Activated CD8-positive, alpha-beta memory T cell treated with anti-CD3 and anti-CD28 coated beads, Interleukin-2, amount 50 U/mL, for 4 hours (primary cell): ENCODE data around the gene CPNE8.

Source experiments
- DNase-seq: peaks from one replicate; pipeline ENCODE4 v3.0.0-alpha.2; 2020

CPNE8 gene

DNA sequence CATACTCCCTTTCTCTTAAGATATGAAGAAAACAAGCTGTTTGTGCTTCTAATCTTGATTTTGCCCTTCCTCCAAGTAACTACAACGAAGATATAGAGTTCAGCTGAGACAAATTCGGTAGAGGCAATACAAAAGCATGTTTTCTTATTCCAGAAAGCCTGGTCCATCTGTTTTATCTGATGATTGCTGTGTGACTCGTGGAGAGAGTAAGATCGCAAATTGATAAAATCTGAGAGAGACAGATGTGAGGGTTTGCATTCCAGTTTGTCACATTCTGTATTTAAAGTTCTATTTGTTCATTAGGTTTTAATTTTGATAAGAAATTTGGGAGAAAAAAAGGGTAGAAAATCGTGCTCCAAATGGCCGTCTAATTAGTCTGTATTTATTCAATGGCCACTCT is 192.1 kb downstream of the CPNE8 start:
- no peak for DNase-seq

DNA sequence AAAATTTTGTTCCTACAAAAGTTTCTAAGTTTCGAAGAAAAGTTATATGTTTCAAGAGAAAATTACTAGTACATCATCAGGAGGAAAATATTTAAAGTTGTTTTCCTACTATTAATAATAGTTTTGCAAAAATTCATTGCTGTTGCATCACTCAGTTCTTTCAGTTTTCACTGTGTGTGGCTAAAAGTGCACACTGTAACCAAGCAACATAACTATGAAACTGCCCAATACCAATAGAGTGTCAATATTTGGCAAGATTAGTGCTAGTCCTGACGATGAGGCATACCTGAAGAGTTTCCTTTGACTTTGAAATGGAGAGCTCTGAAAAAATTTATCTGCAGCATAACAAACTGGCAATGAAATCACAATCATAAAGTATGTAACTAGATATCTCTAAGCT is 194.3 kb downstream of the CPNE8 start:
- DNase-seq, result no peak

DNA sequence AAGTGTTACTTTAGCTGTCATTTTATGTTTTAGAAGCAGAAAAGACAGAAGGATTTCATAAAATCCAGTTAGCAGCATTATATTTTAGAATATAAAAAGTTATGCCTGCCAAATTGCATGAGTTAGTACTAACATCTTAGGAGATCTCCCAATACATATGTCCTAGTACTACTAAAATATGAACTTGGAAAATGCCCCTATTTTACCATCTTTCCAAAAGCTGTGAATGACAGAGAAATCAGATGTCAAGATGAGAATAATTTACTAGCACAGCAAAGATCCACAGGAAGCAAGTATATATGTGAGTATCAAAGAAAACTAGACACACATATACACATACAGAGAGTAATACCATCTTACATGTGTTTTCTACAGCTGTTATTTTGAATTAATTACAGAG is 196.9 kb downstream of the CPNE8 start:
- DNase-seq, result no peak

DNA sequence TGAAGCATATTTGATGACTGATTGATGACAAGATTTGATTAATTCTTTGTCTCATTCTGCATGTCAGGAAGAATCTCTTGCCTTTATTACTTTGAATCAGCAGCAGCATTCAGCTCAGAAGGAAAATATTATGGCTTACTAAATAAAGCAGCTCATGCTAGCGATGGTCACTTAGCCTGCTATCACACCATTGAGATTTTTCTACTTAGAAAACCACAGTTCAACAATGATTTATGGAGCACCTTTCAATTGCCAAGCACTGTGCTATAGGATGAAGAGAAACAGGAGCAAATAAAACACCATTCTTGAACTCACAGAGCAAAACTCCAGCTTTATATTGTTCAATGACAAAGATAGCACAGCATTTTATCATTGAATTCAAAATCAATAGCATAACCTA is 197.7 kb downstream of the CPNE8 start:
- DNase-seq, result no peak

DNA sequence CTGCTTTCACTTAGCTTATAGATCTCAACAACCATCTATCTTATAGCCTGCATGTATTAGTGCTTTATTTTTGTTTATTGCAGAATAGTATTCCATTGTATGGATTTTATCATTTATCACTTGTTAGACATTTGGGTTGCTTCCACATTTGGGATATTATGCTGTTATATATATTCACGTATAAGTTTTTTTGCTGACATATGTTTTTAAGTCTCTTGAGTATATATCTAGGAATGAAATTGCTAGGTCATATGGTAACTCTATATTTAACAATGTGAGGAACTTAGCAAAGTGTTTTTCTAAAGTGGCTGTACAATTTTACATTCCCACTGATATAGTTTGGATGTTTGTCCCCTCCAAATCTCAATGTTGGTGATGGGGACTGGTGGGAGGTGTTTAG is 208.1 kb downstream of the CPNE8 start:
- no peak for DNase-seq

DNA sequence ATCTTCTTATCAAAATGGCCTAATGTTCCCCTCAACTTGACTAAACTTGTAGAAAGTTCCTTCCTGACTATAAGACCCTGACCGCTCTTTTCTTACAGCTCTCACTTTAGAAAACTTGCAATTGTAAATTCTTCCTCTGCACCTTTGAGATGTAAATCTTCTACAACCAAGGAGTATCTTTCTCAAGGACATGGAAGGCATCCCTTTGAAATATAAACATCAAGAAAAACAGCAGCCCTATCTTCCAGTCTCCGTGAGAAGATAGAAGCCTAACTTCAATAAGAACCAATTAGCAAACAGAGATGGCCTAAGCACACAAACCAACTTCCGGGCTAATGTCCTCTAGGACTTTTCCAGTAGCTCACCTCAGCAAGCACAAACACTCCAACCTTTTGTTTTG is 210.3 kb downstream of the CPNE8 start:
- DNase-seq, result no peak

DNA sequence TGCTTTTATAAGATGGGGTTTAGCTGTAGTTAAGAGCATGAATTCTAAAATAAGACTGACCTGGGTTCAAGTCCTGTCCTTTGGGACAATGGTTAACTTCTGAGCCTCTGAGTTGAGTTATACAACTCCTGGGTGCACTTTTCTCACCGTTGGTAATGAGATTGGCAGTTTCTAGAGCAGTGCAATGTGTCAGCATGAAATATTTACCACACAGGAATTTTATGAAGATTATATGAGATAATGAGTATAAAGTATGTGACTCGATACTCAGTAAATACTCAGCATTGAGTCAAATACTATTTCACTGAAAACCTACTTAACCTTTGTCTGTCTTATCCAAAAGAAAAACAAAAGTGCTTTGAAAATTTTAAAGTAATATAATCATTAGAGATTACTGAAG is 214.2 kb downstream of the CPNE8 start:
- DNase-seq, result no peak

DNA sequence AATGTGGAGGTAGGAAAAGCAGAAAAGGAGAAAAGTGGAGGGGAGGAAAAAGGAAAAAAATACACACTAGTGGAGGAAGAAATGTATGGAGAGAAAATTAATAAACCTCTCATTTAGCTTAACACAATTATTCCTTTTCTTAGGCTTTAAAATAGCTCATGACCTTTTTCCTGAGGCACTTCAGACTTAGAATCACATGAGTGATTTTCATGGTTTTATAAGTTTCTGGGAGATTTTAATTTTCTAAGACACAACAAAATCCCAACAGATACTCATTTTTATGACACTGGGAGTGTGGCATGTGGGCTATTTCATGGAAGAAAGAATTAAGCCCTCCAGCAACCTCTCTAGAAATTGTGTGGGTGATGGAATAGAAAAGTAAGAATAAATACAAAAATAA is 214.7 kb downstream of the CPNE8 start:
- no peak for DNase-seq

DNA sequence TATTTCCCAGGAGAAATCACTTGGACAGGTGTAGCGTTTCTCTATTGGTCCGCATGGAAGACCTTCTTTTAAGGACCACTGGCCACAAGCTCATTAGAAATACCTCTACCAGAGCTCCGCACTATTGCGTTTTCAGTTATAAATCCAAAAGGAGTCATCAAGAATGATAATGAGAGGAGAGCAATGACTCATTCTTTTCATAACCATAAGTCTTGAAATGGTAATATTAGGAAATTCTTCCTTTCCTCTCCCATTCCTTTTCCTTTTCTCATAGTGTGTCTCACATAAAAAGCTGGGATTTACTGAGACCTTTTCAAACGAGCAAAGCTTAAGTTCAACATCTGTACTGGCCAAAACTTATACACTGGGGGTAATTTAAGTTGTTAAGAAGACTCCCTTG is 215.7 kb downstream of the CPNE8 start:
- DNase-seq, result no peak

DNA sequence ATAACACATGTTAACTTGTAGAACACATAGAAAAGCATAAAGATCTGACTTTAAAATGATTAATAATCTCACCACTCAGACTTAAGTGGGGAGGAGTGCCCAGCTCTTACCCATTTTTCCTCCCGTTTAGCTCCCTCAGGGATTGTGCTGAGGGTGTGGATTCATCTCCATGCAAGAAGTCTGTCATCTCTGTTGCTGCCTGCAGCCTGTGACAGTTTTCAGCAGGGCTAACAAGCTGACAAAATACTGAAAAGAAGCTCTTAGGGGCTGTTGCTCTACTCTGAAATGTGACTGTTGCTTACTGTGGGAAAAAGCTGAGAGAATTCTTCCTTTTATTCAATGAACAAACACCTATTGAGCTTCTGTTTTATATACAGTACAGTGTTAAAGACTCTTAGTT is 216.2 kb downstream of the CPNE8 start:
- no peak for DNase-seq

DNA sequence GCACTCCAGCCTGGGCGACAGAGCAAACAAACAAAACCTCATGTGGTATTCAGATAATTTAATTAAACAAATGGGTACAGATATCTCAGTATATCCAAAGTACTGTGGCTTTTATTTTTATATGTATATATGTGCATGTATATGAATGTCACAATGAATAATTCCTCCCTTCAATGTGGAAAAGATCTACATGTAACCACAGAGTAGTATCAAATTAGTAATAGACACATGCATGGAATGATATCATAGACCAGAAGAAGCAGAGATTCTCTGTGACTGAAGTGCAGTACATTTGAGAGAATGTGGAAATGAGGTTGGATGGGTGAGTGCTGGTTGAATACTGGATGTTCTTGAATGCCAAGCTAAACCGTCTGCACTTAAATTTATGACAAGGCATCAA is 222.9 kb downstream of the CPNE8 start:
- no peak for DNase-seq

DNA sequence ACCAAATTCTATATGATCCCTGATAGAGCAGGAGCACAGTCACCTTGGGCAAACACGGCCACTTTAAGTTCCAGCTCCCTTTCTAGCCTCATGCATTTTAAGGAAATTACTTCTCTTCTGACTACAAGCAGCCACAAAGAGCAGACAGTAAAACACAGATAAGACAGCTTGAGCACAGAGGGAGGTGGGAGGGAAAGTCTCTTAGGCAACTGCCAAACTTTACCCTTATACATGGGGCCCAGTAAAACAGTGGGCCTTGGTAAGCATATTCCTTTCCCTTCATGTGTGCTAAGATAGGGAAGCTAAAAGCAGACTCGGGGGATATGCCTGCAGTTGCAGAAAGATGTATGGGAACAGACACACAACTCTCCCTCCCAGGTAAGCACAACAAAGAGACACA is 235.9 kb downstream of the CPNE8 start:
- DNase-seq, result no peak

DNA sequence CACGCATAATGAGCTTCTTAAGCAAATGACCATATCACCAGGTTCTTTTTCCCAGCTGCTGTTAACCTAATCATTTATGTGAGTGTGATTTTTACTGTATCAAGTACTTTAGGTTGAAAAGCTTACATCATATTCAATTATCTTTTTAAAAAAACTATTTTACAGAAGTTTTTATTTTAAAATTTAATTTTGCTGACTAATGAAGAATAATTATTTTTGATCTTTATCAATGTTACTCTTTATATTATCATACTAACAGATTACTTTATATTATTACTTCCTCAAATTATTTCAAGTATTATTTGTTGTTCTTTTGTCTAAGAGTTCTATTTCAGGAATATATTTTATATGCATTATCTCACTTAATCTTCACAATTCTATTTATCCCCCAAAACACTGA is 236.3 kb downstream of the CPNE8 start:
- DNase-seq, result no peak

DNA sequence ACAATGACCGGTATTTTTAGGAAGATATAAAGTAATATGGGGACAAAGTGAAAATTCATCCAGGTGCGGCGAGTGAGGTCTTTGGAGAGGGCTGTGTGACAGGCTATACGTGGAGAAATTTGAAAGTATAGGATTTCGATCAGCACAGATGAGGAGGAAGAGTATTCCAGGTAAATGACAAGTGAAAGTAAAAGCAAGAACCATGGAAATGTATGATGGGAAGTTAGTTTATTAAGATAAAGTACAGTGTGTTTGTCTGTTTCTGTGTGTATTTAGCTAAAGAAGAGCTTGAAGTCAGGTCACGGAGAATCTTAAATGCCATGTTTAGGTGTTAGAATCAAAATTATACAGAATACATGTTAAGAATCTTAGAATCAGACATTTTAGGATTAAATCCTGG is 239.0 kb downstream of the CPNE8 start:
- DNase-seq, result no peak

DNA sequence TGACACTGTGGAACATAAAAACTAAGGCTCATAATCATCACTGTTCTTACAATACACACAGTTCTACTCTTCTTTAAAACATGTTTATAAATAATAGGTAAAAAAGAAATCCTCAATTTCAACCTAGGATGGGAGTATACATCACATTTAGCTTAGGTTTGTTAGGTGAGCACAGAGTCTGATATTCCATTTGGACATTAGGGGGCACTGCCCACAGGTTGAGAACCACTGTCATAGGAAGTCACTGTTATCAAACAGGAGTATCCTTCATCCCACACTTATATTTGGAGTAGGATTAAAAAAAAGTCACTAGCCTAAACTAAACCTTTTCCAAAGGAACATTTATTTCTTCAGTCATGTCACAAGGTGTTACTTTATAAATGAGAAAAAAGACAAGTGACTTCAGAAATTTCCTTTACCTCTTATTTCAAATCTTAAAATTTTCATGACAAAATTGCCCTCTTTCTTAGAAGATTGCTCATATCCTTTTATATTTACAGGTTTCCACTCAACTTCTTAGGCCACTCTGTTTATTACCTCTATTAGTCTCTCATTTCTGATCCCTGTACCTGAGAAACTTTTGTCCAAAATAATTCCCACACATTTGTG is 240.6 kb downstream of the CPNE8 start:
- no peak for DNase-seq

DNA sequence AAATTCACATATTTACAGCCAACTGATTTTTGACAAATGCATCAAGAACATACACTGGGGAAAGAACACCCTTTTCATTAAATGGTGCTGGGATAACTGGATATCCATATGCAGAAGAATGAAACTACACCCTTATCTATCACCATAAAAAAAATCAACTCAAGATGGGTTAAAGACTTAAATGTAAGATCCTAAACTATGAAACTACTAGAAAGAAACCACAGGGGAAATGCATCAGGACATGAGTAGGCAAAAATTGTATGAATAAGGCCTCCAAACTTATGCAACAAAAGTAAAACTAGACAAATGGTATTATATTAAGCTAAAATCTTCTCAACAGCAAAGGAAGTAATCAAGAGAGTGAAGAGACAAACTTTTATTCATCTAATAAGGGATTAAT is 242.6 kb downstream of the CPNE8 start:
- no peak for DNase-seq

DNA sequence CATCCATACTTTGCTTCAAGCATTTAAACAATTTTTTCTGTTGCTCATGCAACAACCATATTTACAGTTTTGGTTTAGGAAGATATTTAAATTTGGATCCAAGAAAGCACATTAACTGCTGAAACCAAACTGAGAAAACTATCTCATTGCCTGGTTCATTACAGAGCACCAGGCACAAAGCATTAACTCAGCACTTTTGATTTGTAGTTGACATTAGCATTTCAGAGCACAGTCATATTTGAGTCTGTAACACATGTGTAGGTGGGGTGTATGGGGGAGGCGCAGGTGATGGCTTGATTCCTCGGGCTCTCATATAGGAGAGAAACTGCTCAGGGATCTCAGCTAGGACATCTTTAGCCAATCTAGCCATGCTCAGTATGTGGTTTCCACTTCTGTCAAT is 251.7 kb downstream of the CPNE8 start:
- DNase-seq, result no peak

DNA sequence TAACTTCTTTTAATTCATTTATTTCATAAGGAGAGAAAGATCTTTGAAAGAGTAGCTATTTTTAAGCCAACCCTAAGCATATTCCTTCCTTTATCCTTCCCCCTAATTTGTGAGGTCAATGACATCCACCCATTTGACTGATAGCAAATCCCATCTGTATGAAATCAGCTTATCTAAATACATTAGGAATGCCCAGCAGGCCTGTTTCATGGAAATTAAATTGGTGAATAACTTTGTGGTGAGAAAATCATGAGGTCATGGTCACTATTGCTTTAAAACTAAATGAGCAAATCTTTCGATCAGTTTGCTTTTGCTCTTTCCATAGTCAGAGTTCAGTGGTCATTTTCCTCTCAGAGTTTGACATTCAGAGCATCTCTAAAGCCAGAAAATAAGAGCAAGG is 256.6 kb downstream of the CPNE8 start:
- no peak for DNase-seq

DNA sequence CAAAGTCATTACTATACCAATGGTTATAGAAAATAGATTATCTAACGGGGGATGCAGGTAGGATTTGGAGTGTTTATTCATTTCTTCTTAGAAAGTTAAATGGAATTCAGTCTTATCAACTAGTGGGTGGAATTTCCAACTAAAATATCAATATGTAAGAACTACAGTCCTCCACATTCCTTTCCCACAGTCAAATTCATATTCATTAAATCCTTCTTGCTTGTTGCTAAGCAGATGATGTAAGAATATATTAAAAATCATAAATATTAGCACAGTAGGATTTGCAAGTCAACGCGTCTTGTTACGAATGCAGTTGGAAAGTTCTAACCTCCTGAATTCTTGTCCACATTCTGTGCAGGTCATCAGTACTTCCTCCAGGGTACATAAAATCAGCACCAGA is 259.2 kb downstream of the CPNE8 start:
- no peak for DNase-seq

DNA sequence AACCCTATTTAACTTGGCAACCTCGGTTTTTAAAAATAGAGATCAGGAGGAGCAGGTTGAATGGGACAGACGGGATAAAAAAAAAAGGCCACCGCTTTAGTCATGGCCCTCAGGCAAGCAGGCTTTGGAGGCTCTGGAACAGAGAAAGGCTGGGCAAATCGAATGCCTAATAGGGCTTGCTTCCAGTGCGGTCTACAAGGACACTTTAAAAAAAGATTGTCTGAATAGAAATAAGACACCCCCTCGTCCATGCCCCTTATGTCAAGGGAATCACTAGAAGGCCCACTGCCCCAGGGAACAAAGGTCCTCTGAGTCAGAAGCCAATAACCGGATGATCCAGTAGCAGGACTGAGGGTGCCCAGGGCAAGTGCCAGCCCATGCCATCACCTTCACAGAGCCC is 265.8 kb downstream of the CPNE8 start:
- no peak for DNase-seq

DNA sequence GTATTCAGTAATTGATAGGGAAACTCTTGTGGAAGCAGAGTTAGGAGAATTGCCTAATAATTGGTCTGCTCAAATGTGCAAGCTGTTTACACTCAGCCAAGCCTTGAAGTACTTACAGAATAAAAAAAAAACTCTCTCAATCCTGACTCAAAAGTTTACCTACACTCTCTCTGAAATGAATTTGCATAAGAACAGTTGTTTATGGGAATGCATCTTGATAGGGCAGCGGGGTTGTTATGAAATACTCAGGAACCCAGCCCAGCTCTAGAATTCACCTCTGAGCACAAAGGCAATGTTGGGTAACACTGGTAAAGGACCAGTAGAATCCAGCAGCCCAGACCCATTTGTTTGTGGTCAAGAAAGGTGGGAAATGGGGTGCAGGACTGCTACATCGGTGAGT is 267.0 kb downstream of the CPNE8 start:
- no peak for DNase-seq

DNA sequence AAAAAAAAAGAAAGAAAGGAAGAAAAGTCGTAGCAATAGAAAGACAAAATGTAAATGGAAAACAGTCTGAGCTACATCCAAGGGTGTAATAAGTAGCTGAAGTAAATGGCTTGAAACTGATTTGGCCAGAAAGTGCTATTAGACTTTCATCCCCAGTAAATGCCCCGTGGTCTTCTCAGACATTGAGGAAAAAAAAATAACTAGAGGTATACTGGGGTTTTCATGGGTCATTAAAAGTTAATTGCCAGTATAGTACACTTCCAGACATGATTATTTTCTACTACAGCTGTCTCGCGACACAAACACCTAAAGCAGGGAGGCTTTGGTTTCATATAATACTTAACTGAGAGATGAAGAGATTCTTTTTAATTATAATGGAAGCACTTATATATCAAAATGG is 271.9 kb downstream of the CPNE8 start:
- DNase-seq, result no peak

DNA sequence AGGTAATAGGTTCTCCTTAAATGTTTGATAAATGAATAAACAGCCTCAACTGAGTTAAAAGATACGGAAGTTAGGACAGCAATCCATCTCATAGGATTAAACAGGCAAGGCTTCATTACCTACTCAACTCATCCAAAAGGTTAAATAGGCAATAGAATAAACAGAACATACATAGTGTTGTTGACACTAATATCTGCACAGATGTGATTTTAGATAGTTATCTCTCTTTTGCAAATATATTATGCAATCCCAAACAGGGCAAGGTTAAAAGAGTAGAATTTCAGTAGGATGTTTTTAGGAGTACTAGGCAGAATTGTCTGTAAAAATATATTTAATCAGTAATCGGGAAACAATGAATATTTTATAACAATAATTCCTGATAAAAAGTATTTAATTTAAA is 276.3 kb downstream of the CPNE8 start:
- no peak for DNase-seq

DNA sequence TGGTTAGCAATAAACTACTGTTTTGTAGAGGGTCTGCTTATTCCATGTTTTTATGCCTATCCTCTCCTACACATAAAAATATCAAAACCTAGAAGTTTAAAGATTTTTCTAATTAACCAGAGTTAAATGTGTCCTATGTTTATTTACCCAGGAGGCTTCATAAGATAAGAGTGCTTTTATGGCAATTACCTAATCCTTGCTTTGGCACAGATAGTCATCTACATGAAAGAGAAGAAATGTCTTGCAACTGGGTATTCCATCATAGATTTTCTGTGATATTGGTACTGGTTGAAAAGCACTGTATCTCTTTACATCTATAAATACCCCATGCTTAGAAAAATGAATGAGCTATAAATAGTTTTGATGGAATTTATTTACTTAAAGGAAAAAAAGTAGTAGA is 277.1 kb downstream of the CPNE8 start:
- no peak for DNase-seq

DNA sequence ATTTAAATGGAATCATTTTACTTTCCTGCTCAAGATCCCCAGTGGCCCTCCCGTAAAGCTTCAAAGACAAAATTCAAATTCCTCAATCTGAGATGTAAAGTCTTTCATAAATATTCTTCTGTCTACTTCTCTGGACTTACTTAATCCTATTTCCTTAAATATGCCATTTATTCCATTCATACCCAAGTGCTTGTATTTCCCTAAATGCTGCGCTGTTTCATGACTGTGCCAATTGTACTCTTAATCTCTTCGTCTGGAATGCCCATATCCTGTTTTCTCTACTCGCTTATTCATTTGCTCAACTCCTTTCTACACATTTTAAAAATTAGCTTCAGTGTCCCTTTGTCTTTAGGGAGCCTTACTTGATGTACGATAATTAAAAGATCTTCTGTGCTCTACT is 280.1 kb downstream of the CPNE8 start:
- DNase-seq, result no peak

DNA sequence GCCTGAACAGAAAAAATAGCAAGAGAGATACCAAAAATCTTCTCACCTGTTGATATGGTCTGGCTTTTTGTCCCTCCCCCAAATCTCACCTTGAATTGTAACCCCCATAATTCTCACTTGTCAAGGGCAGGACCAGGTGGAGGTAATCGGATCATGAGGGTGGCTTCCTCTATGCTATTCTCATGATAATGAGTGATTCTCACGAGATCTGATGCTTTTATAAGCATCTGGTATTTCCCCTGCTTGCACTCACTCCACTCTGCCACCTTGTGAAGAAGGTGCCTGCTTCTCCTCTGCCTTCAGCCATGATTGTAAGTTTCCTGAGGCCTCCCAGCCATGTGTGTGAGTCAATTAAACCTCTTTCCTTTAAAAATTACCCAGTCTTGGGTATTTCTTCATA is 291.2 kb downstream of the CPNE8 start:
- no peak for DNase-seq
